IPS DF 6.9 (cell line): ENCODE measurements around the gene SLAMF1.
"Not testable (repeated sequence)": the region's sequence is repeated elsewhere in the genome, so short reads cannot be mapped to it uniquely, and the experiment has no call there.

Experiments
- DNase-seq: peaks from one replicate; pipeline ENCODE4 v3.0.0-alpha.2; 2013; ENCODE audit warnings: low read depth, low spot score
- H3K27ac ChIP-seq: one replicate; pipeline ENCODE4 v1.5.1; 2013; ENCODE audit warnings: low read length, control low read depth
- H3K27me3 ChIP-seq: 2 replicates; pipeline ENCODE4 v1.6.1; 2013; ENCODE audit warnings: mild to moderate bottlenecking, low read length; ENCODE audit not compliant: control insufficient read depth, insufficient read depth
- H3K36me3 ChIP-seq: 2 replicates; pipeline ENCODE4 v1.6.1; 2013; ENCODE audit warnings: low read length; ENCODE audit not compliant: control insufficient read depth, insufficient read depth
- H3K4me1 ChIP-seq: 2 replicates; pipeline ENCODE4 v1.6.1; 2013; ENCODE audit warnings: low read length; ENCODE audit not compliant: control insufficient read depth, insufficient read depth
- H3K4me3 ChIP-seq: 2 replicates; pipeline ENCODE4 v1.5.1; 2013; ENCODE audit warnings: mild to moderate bottlenecking, low read length
- H3K9me3 ChIP-seq: 2 replicates; pipeline ENCODE4 v1.6.1; 2013; ENCODE audit warnings: low read length, inconsistent platforms; ENCODE audit not compliant: control insufficient read depth, insufficient read depth
- WGBS: extraction: QIAGEN DNeasy Blood & Tissue Kit; methylation state at CpG from one replicate; pipeline ENCODE4 v1.1.7; 2013; ENCODE audit warnings: mixed read lengths, missing lambda C conversion rate; ENCODE audit not compliant: insufficient read length, insufficient coverage; 5-methylcytosine and 5-hydroxymethylcytosine counted together

SLAMF1 gene

DNA sequence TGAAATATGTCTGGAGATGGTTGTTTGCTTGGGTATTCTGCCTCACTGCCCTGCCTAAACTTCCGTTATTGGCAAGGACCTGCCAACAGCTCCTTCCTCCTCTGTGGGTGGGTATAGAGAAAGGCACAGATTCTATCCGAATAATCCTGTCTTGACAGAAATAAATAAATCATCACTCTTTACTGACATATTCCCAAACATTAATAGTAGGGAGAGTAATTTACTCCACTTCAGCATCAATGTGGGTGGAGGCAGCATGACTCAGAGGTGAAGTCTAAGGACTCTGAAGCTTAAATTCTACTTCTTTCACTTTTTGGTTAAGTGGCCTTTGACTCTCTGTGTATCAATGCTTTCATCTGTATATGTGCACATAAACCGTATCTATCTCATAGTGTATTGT is 70.5 kb downstream of the SLAMF1 start:
- no CpG with 5 or more reads among the region's 3 CpGs for WGBS
- Histone ChIP-seq H3K27ac (no peak overlapping the region), H3K4me3 (no peak overlapping the region), H3K36me3 (no peaks in the 10 kb centered on the region), H3K4me1 (no peaks in the 10 kb centered on the region), H3K9me3 (no peaks in the 10 kb centered on the region), H3K27me3 (no peaks in the 10 kb centered on the region)
- no peak for DNase-seq

DNA sequence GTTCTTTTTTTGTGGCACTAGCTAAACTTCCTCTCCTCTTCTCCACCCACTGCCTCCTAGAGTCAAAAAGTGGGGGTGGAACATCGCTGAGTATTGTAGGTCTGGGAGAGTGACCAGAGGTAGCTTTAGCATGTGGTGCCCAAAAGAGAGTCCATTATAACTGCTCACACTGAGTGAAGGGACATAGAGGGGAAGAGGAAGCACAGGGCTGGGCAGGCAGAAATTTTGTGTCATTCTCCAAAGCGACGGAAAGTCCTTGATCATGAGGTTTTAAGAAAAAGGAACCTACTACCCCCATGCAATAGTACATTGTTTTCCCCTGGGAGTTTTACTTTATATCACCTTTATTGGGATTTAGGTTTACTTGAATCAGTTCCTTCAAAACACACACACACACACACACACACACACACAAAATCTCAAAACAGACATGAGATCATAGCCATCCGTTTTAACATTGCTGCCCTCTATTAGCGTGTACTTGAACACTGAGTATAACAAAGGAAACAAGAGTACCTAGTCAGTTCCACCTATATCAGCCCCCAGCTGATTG is 71.7 kb downstream of the SLAMF1 start:
- no CpG with 5 or more reads among the region's 5 CpGs for WGBS
- DNase-seq: no peak
- Histone ChIP-seq H3K27me3 (no peaks in the 10 kb centered on the region), H3K4me1 (no peaks in the 10 kb centered on the region), H3K9me3 (no peaks in the 10 kb centered on the region), H3K27ac (no peak overlapping the region), H3K36me3 (no peaks in the 10 kb centered on the region), H3K4me3 (no peak overlapping the region)

DNA sequence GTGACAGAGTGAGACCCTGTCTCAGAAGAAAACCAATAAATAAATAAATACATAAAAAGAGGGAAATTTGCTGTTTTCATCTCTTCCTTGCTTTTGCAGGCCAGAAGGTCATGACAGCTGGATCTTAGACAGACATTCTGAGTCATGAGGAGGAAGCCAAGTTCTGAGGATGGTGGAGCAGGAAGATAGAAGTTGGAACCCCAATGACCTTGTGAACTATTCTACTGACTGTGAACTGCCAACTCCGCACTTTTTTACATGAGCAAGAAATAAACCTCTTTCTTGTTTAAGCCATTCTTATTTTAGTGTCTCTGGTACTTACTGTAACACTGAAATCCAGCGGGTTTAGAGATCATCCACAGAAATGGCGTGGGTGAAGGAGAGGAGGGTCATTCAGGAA is 76.0 kb downstream of the SLAMF1 start:
- no peaks in the 10 kb centered on the region for H3K4me1 ChIP-seq
- DNase-seq: no peak
- no peak overlapping the region for H3K4me3 ChIP-seq
- H3K36me3 ChIP-seq: no peaks in the 10 kb centered on the region
- no CpG with 5 or more reads among the region's 3 CpGs for WGBS
- no peaks in the 10 kb centered on the region for H3K9me3 ChIP-seq
- no peaks in the 10 kb centered on the region for H3K27me3 ChIP-seq
- H3K27ac ChIP-seq: no peak overlapping the region

DNA sequence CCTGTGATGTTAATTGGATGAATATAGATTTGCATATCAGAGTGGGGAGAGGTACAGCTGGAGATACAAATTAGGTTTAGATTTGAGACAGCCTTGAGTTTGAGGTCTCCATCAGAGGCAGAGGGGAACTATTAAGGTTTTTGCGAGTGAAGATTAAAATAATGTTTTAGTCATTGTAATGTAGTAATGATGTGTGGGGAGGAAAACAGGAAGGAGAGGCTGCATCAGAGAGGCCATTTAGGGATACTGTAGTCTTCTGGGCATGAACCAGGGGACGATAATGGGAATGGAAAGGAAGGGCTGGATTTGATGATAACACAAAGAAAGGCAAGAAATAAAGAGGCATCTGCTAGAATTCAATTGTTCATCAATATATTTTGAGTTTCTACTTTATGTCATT is 77.0 kb downstream of the SLAMF1 start:
- no peak overlapping the region for H3K27ac ChIP-seq
- no peak overlapping the region for H3K4me3 ChIP-seq
- no peaks in the 10 kb centered on the region for H3K36me3 ChIP-seq
- WGBS: 100% methylated on average over 1 of the region's 2 CpGs
- H3K27me3 ChIP-seq: no peaks in the 10 kb centered on the region
- H3K4me1 ChIP-seq: no peaks in the 10 kb centered on the region
- DNase-seq: no peak
- no peaks in the 10 kb centered on the region for H3K9me3 ChIP-seq

DNA sequence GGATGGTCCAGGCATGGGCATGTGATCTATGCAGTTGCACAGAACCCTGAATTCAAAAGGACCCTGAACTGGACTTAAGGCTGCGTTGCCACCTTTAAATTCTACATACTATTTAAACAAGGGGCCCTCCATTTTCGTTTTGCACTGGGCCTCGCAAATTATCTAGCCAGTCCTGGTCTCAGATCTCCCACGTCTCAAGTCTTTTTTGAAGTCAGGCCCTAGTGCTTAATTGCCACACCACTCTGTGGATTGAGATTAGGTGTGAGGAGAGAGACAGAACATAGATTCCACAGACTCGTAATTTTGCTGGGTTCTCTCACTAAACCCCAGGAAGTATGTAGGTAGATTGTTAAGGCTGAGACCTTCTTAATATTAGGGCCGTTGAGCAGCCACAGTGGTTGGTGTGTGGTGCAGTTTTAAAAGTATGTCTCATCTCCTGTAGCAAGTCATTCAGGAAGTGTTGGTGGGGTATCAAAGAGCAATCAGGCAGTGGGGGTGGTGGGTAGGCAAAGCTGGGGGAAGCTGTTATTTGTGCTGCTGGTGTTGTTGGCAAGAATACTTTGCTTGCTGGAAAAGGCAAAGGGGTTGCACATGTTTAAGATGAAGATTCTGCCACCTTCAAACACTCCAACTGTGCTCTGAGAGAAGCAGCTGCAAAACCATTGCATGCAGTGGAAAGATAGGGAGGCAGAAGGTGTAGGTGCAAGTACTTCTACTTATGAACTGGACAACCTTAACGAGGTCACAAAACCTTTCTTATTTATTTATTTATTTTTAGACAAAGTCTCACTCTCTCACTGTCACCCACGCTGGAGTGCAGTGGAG is 78.8 kb downstream of the SLAMF1 start:
- Histone ChIP-seq H3K27me3 (no peaks in the 10 kb centered on the region), H3K9me3 (no peaks in the 10 kb centered on the region; the same call in 1 of the 2 replicates), H3K4me1 (no peaks in the 10 kb centered on the region), H3K36me3 (no peaks in the 10 kb centered on the region), H3K4me3 (no peak overlapping the region), H3K27ac (no peak overlapping the region)
- no peak for DNase-seq
- no CpG with 5 or more reads among the region's 8 CpGs for WGBS

DNA sequence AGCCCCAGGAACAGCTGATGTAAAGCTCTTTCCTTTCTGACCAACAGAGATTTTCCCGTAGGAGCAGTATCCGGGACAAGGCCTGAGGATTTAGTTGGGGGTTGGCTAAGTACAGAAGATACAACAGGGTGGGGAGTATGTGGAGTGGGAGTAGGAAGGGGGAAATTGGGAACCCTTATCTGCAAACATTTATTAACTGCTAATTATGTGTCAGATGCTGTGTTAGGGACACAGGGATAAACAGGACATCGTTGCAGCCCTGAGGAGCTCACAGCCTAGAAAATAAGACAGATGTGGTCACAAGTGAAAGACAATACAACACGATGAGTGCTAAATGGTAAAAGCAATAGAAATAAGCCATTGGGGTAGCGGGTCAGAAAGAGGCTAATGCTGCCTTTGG is 79.5 kb downstream of the SLAMF1 start:
- no peaks in the 10 kb centered on the region; the same call in 1 of the 2 replicates for H3K9me3 ChIP-seq
- H3K4me3 ChIP-seq: no peak overlapping the region
- no peak for DNase-seq
- no CpG with 5 or more reads among the region's 5 CpGs for WGBS
- no peaks in the 10 kb centered on the region for H3K4me1 ChIP-seq
- no peaks in the 10 kb centered on the region for H3K36me3 ChIP-seq
- H3K27ac ChIP-seq: no peak overlapping the region
- no peaks in the 10 kb centered on the region for H3K27me3 ChIP-seq

DNA sequence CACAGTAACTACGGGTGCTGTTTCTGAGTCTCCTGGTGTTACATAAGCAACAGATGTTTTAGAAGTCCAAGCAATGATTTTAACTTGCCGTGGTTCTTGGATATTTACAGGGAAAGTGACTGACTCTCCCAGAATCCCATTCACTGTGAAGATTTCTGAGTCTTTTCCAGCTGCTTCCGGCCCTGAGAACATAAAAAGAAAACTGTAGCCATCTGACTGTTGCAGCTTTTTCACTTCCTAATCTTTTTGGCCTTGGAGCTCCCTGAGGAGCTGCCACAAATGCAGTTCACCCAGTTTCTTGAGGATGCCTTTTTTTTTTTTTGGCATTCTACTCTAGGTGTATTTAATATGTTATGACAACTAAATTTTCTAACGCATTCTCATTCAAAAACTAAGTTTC is 81.3 kb downstream of the SLAMF1 start:
- H3K27ac ChIP-seq: no peak overlapping the region

DNA sequence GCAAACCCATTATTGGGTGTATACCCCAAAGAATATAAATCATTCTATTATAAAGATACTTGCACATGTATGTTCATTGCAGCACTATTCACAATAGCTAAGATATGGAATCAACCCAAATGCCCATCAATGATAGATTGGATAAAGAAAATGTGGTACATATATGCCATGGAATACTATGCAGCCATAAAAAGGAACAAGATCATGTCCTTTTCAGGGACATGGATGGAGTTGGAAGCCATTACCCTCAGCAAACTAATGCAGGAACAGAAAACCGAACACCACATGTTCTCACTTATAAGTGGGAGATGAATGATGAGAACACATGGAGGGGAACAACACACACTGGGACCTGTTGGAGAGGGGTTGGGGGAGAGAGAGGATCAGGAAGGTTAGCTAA is 83.6 kb downstream of the SLAMF1 start:
- not testable (repeated sequence) for H3K27ac ChIP-seq, H3K9me3 ChIP-seq, H3K4me3 ChIP-seq, H3K4me1 ChIP-seq, H3K27me3 ChIP-seq, DNase-seq, H3K36me3 ChIP-seq
- no CpG with 5 or more reads among the region's 1 CpG for WGBS

More for the DNA sequence above, 81.3 kb downstream of the SLAMF1 start:
- Histone ChIP-seq H3K4me1 (no peaks in the 10 kb centered on the region), H3K9me3 (no peaks in the 10 kb centered on the region; the same call in 1 of the 2 replicates), H3K36me3 (no peaks in the 10 kb centered on the region), H3K4me3 (no peak overlapping the region), H3K27me3 (no peaks in the 10 kb centered on the region)
- no peak for DNase-seq
- no CpG with 5 or more reads among the region's 4 CpGs for WGBS

DNA sequence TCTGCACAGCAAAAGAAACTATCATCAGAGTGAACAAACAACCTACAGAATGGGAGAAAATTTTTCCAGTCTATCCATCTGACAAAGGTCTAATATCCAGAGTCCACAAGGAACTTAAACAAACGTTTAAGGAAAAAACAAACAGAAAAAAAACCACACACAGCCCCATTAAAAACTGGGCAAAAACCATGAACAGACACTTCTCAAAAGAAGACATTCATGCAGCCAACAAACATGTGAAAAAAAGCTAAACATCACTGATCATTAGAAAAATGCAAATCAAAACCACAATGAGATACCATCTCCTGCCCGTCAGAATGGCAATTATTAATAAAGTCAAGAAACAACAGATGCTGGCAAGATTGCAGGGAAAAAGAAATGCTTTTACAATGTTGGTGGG is 84.1 kb downstream of the SLAMF1 start:
- H3K4me1 ChIP-seq, H3K9me3 ChIP-seq, H3K27me3 ChIP-seq, H3K4me3 ChIP-seq, H3K27ac ChIP-seq, DNase-seq, H3K36me3 ChIP-seq: not testable (repeated sequence)
- no CpG with 5 or more reads among the region's 2 CpGs for WGBS

DNA sequence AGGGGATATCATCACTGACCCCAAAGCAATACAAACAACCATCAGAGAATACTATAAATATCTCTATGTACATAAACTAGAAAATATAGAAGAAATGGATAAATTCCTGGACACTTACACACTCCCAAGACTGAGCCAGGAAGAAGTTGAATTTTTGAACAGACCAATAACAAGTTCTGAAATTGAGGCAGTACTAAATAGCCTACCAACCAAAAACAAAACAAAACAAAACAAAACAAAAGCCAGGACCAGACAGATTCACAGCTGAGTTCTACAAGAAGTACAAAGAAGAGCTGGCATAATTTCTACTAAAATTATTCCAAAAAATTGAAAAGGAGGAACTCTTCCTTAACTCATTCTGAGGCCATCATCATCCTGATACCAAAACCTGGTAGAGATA is 86.0 kb downstream of the SLAMF1 start:
- H3K4me1 ChIP-seq: no peaks in the 10 kb centered on the region
- no peak overlapping the region for H3K27ac ChIP-seq
- H3K4me3 ChIP-seq: no peak overlapping the region
- no peak for DNase-seq
- H3K9me3 ChIP-seq: no peaks in the 10 kb centered on the region; the same call in 1 of the 2 replicates
- no peaks in the 10 kb centered on the region for H3K27me3 ChIP-seq
- H3K36me3 ChIP-seq: no peaks in the 10 kb centered on the region
